ENCODE data around the gene WIPF3. TPM values are rescaled to one million over a fixed set of nuclear protein-coding genes. Genes with fewer than 3 reads are reported as not detected.

Gene WIPF3
- total RNA-seq, 2 experiments from 2014 or later, result not detected

GRCh38 chr7:29797112-29797944 lies 9.0 kb upstream of the WIPF3 start:
- no peak for DNase-seq
- H3K4me3 Mint-ChIP-seq, result no peak overlapping the region
- H3K36me3 Mint-ChIP-seq (ENCODE audit: low read depth), result no peaks in the 10 kb centered on the region
- H3K9me3 Mint-ChIP-seq, result no peaks in the 10 kb centered on the region
- ChIA-PET CTCF (no interaction called here), POLR2A (no interaction called here)
- H3K4me1 Mint-ChIP-seq, result no peaks in the 10 kb centered on the region
- peaks cover 33% of the 10 kb centered on the region for H3K27me3 Mint-ChIP-seq
- no peak overlapping the region for H3K27ac Mint-ChIP-seq

GRCh38 chr7:29798422-29798821 lies 7.9 kb upstream of the WIPF3 start:
- Mint-ChIP-seq H3K36me3 (ENCODE audit: low read depth) (no peaks in the 10 kb centered on the region), H3K4me1 (no peaks in the 10 kb centered on the region), H3K4me3 (no peak overlapping the region), H3K27ac (no peak overlapping the region), H3K9me3 (no peaks in the 10 kb centered on the region), H3K27me3 (peaks cover 40% of the 10 kb centered on the region)
- no peak for DNase-seq
- CTCF ChIA-PET, result no interaction called here
- POLR2A ChIA-PET, result no interaction called here

- no peaks in the 10 kb centered on the region for H3K9me3 Mint-ChIP-seq
- H3K4me3 Mint-ChIP-seq, result no peak overlapping the region
- no peak for DNase-seq
- no peak overlapping the region for H3K27ac Mint-ChIP-seq
- H3K4me1 Mint-ChIP-seq, result peaks cover 3% of the 10 kb centered on the region
- H3K36me3 Mint-ChIP-seq (ENCODE audit: low read depth), result no peaks in the 10 kb centered on the region
- ChIA-PET CTCF (interaction anchor here (0.8 kb wide), 1 partner anchor 23 kb away, joined by 3 read pairs; no protein-coding TSS in a partner anchor), POLR2A (no interaction called here)
- peaks cover 54% of the 10 kb centered on the region for H3K27me3 Mint-ChIP-seq
Measured at GRCh38 chr7:29801929-29802328, 4.4 kb upstream of the WIPF3 start.

- Mint-ChIP-seq H3K27me3 (peaks cover 73% of the 10 kb centered on the region), H3K27ac (no peak overlapping the region), H3K9me3 (no peaks in the 10 kb centered on the region), H3K36me3 (ENCODE audit: low read depth) (no peaks in the 10 kb centered on the region), H3K4me1 (peaks cover 13% of the 10 kb centered on the region), H3K4me3 (no peak overlapping the region)
- ChIA-PET POLR2A (no interaction called here), CTCF (interaction anchor here (0.6 to 1.0 kb wide), 2 partner anchors 10 to 713 kb away, joined by 3 to 5 read pairs; no protein-coding TSS in a partner anchor)
- DNase-seq, result no peak
Measured at GRCh38 chr7:29805031-29805430, 1.3 kb upstream of the WIPF3 start.

GRCh38 chr7:29805886-29806207 lies 461 bp upstream of the WIPF3 start:
- no peak for DNase-seq
- Mint-ChIP-seq H3K4me1 (peaks cover 13% of the 10 kb centered on the region), H3K36me3 (ENCODE audit: low read depth) (no peaks in the 10 kb centered on the region), H3K27me3 (peaks cover 72% of the 10 kb centered on the region), H3K27ac (no peak overlapping the region), H3K4me3 (no peak overlapping the region), H3K9me3 (no peaks in the 10 kb centered on the region)
- POLR2A ChIA-PET, result no interaction called here
- CTCF ChIA-PET, result interaction anchor here (1.0 kb wide), 1 partner anchor 10 kb away, joined by 3 read pairs; no protein-coding TSS in a partner anchor

- Mint-ChIP-seq H3K9me3 (no peaks in the 10 kb centered on the region), H3K27me3 (peaks cover 71% of the 10 kb centered on the region), H3K4me3 (no peak overlapping the region), H3K27ac (no peak overlapping the region), H3K36me3 (ENCODE audit: low read depth) (no peaks in the 10 kb centered on the region), H3K4me1 (peaks cover 13% of the 10 kb centered on the region)
- ChIA-PET POLR2A (no interaction called here), CTCF (no interaction called here)
- DNase-seq, result no peak
Measured at GRCh38 chr7:29806995-29807841, 910 bp downstream of the WIPF3 start.

GRCh38 chr7:29808075-29808801 lies 1.9 kb downstream of the WIPF3 start:
- no peak for DNase-seq
- Mint-ChIP-seq H3K9me3 (no peaks in the 10 kb centered on the region), H3K27me3 (peaks cover 69% of the 10 kb centered on the region), H3K4me1 (peaks cover 13% of the 10 kb centered on the region), H3K27ac (no peak overlapping the region), H3K4me3 (no peak overlapping the region), H3K36me3 (ENCODE audit: low read depth) (no peaks in the 10 kb centered on the region)
- POLR2A ChIA-PET, result no interaction called here
- CTCF ChIA-PET, result no interaction called here

- peaks cover 67% of the 10 kb centered on the region for H3K27me3 Mint-ChIP-seq
- ChIA-PET POLR2A (no interaction called here), CTCF (no interaction called here)
- DNase-seq, result no peak
- H3K27ac Mint-ChIP-seq, result no peak overlapping the region
- no peaks in the 10 kb centered on the region for H3K9me3 Mint-ChIP-seq
- no peaks in the 10 kb centered on the region for H3K36me3 Mint-ChIP-seq (ENCODE audit: low read depth)
- no peak overlapping the region for H3K4me3 Mint-ChIP-seq
- H3K4me1 Mint-ChIP-seq, result peaks cover 13% of the 10 kb centered on the region
Measured at GRCh38 chr7:29809533-29810155, 3.3 kb downstream of the WIPF3 start.

- peaks cover 13% of the 10 kb centered on the region for H3K4me1 Mint-ChIP-seq
- DNase-seq, result no peak
- no peak overlapping the region for H3K4me3 Mint-ChIP-seq
- ChIA-PET CTCF (no interaction called here), POLR2A (no interaction called here)
- H3K27ac Mint-ChIP-seq, result no peak overlapping the region
- H3K9me3 Mint-ChIP-seq, result no peaks in the 10 kb centered on the region
- H3K27me3 Mint-ChIP-seq, result peaks cover 65% of the 10 kb centered on the region
- no peaks in the 10 kb centered on the region for H3K36me3 Mint-ChIP-seq (ENCODE audit: low read depth)
Measured at GRCh38 chr7:29810297-29810696, 4.0 kb downstream of the WIPF3 start.

GRCh38 chr7:29810813-29811482 lies 4.6 kb downstream of the WIPF3 start:
- POLR2A ChIA-PET, result no interaction called here

GRCh38 chr7:29811586-29811985 lies 5.3 kb downstream of the WIPF3 start:
- Mint-ChIP-seq H3K4me1 (peaks cover 11% of the 10 kb centered on the region), H3K27me3 (peaks cover 62% of the 10 kb centered on the region), H3K4me3 (no peak overlapping the region), H3K9me3 (no peaks in the 10 kb centered on the region), H3K27ac (no peak overlapping the region), H3K36me3 (ENCODE audit: low read depth) (no peaks in the 10 kb centered on the region)
- no peak for DNase-seq
- CTCF ChIA-PET, result no interaction called here
- POLR2A ChIA-PET, result no interaction called here

More at GRCh38 chr7:29810813-29811482, 4.6 kb downstream of the WIPF3 start:
- H3K36me3 Mint-ChIP-seq (ENCODE audit: low read depth), result no peaks in the 10 kb centered on the region
- H3K27me3 Mint-ChIP-seq, result peaks cover 64% of the 10 kb centered on the region
- CTCF ChIA-PET, result no interaction called here
- H3K27ac Mint-ChIP-seq, result no peak overlapping the region
- no peak overlapping the region for H3K4me3 Mint-ChIP-seq
- H3K9me3 Mint-ChIP-seq, result no peaks in the 10 kb centered on the region
- H3K4me1 Mint-ChIP-seq, result peaks cover 11% of the 10 kb centered on the region
- no peak for DNase-seq

- no peak overlapping the region for H3K27ac Mint-ChIP-seq
- H3K27me3 Mint-ChIP-seq, result peaks cover 59% of the 10 kb centered on the region
- POLR2A ChIA-PET, result no interaction called here
- no peak for DNase-seq
- H3K36me3 Mint-ChIP-seq (ENCODE audit: low read depth), result no peaks in the 10 kb centered on the region
- no peaks in the 10 kb centered on the region for H3K9me3 Mint-ChIP-seq
- H3K4me1 Mint-ChIP-seq, result peaks cover 7% of the 10 kb centered on the region
- CTCF ChIA-PET, result no interaction called here
- H3K4me3 Mint-ChIP-seq, result no peak overlapping the region
Measured at GRCh38 chr7:29812185-29812876, 6.0 kb downstream of the WIPF3 start.

Measured in activated CD4-positive, alpha-beta T cell treated with anti-CD3 and anti-CD28 coated beads, Interleukin-2, amount 10 ng/mL, durations not matched to agents 7 days and 5 days (primary cell).